Small intestine (tissue), 7 donors: ENCODE data around the gene HSPG2. TPM values are rescaled to one million over a fixed set of nuclear protein-coding genes. Genes with fewer than 3 reads are reported as not detected.

ENCODE experiments used
- DNase-seq, 2 donors: peaks; one replicate each; pipeline versions ENCODE4 v3.0.0 to v3.0.0-alpha.2; 2013
- FAIRE-seq: peaks from 2 replicates; lab custom pipeline; 2012; peaks lifted over from hg19 to GRCh38; lab: Jason Lieb, UNC
- H3K27ac ChIP-seq, 3 donors: one replicate each; pipeline ENCODE4 v1.5.1; 2013; ENCODE audit warnings: low read length in 2 of 3, mild to moderate bottlenecking in 2 of 3, control low read depth in 1 of 3, inconsistent platforms in 1 of 3, low read depth in 1 of 3, moderate library complexity in 1 of 3
- H3K27me3 ChIP-seq, 3 donors: one replicate each; pipeline ENCODE4 v1.6.1; 2013; ENCODE audit warnings: low read length in 3 of 3, inconsistent platforms in 1 of 3; ENCODE audit not compliant: control insufficient read depth in 3 of 3, insufficient read depth in 3 of 3
- H3K36me3 ChIP-seq, 3 donors: one replicate each; pipeline ENCODE4 v1.6.1; 2013; ENCODE audit warnings: low read length in 3 of 3, inconsistent platforms in 1 of 3, low read depth in 1 of 3, mild to moderate bottlenecking in 1 of 3, moderate library complexity in 1 of 3; ENCODE audit not compliant: control insufficient read depth in 3 of 3, insufficient read depth in 2 of 3
- H3K4me1 ChIP-seq, 3 donors: one replicate each; pipeline ENCODE4 v1.6.1; 2013; ENCODE audit warnings: low read length in 2 of 3, inconsistent platforms in 1 of 3, low read depth in 1 of 3, mild to moderate bottlenecking in 1 of 3, moderate library complexity in 1 of 3; ENCODE audit not compliant: control insufficient read depth in 3 of 3, insufficient read depth in 2 of 3
- H3K4me3 ChIP-seq, 3 donors: one replicate each; pipeline ENCODE4 v1.5.1; 2013; ENCODE audit warnings: low read length in 3 of 3, control low read depth in 1 of 3, inconsistent platforms in 1 of 3, low read depth in 1 of 3, mild to moderate bottlenecking in 1 of 3, moderate library complexity in 1 of 3
- H3K9me3 ChIP-seq, 2 donors: one replicate each; pipeline ENCODE4 v1.6.1; 2013; ENCODE audit warnings: low read depth in 1 of 2, low read length in 1 of 2; ENCODE audit not compliant: control insufficient read depth in 2 of 2, insufficient read depth in 1 of 2
- WGBS, 3 donors: extraction: QIAGEN DNeasy Blood & Tissue Kit; methylation state at CpG; one replicate each; pipeline ENCODE4 v1.1.7; 2013; 5-methylcytosine and 5-hydroxymethylcytosine counted together
- polyA plus RNA-seq, 4 donors: library from polyadenylated mRNA; stranded (reverse) in 3 of 4; unstranded in 1 of 4; fragments of 200-250 nt in 3 of 4; fragments of 120-200 nt in 1 of 4; gene quantifications; one replicate each; pipeline versions ENCODE4 v1.2.1 to v1.2.3, GENCODE V29; 2013
- donor health status: healthy with polysubstance abuse.
- donor health status: control.
- donor health status: control.
- donor health status: Bipolar disorder and iron deficiency.
- donor health status: healthy.

Gene HSPG2
- polyA plus RNA-seq, 4 donors, result 3.6 to 82.3 (median 36.3) TPM

DNA sequence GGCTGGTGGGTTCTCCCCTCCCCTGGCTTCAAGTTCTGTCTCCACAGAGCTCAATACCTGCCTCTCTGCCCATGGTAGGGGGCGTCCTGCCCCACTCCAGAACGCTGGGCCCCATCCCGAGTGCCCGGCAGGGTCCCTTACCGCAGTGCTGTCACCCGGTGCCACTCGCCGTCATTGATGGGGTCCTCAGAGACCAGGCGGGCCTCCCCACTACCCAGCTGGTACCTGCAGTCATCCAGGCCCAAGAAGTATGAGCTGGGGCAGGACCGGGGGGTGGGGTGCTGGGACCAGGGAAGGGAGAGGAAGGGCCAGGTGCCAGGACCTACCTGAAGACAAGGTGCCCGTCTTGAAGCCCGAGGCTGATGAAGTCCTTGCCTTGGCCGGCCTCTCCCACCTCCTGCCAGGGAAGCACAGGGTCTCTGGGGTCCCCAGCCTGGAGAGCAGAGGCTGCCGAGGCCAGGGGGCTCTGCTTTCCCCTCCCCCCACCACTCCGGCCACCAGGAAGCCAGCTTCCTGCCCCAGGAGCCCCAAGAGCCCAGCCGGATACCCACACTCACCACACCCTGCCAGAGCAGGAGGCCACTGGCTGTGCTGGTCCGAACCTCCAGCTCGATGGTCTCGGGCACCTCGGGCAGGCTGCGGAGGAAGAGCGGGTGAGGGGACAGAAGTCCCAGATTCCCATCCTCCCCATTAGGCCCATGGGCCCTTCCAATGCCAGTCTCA is 113.0 kb downstream of the HSPG2 start:
- H3K27ac ChIP-seq, result no peak overlapping the region
- DNase-seq, result no peak

DNA sequence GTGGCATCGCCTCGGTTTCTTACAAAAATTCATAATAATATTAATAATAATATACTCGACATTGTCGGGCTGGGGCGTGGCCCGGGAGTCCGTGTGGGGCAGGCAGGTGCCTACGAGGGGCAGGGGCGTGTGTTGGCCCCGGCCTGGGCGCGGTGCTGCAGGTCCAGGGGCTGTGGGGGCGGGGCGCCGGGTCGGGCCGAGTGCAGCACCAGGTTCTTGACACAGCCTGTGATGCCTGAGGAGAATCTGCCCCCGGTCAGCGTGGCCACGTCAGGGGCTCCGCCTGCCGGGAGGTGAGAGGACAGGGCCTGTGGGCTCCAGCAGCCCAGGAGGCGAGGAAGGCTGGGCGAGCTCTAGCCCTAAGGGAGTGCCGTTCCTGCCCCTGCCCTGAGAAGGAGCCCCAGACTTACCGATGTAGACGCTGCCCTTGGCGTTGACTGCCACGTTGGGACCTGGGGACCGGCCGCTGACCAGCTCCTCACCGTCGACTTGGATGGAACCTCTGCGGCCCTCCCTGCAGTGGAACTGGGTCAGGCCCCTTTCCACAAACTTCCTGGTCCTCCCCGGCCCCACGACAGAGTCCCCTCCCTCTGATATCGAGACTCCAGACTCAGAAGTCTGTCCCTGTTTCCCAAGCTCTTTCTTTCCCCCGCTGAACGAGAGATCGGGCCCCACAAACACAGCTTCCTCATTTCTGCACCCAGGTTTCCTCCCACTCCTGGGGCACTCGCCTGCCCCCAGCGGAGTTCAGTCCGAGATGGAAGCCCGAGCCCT is 113.7 kb downstream of the HSPG2 start:
- FAIRE-seq, result no peak
- Histone ChIP-seq H3K4me3 (no peak overlapping the region), H3K4me1 (peaks cover 0 to 2% (median 0%) of the 10 kb centered on the region in 3 donors), H3K27me3 (no peaks in the 10 kb centered on the region), H3K36me3 (peaks cover 4 to 70% (median 10%) of the 10 kb centered on the region in 3 donors), H3K9me3 (no peaks in the 10 kb centered on the region), H3K27ac (no peak overlapping the region)
- WGBS, 3 donors, result 77 to 82% (median 81%) methylated on average over 37 to 44 of the region's 44 CpGs
- DNase-seq, result no peak

More for the DNA sequence above, 113.0 kb downstream of the HSPG2 start:
- peaks cover 4 to 78% (median 14%) of the 10 kb centered on the region in 3 donors for H3K36me3 ChIP-seq
- WGBS, 3 donors, result 85 to 94% (median 88%) methylated on average over 18 to 22 of the region's 22 CpGs
- H3K4me1 ChIP-seq, result no peaks in the 10 kb centered on the region
- FAIRE-seq, result no peak
- no peak overlapping the region for H3K4me3 ChIP-seq
- H3K27me3 ChIP-seq, result no peaks in the 10 kb centered on the region
- H3K9me3 ChIP-seq, result no peaks in the 10 kb centered on the region

DNA sequence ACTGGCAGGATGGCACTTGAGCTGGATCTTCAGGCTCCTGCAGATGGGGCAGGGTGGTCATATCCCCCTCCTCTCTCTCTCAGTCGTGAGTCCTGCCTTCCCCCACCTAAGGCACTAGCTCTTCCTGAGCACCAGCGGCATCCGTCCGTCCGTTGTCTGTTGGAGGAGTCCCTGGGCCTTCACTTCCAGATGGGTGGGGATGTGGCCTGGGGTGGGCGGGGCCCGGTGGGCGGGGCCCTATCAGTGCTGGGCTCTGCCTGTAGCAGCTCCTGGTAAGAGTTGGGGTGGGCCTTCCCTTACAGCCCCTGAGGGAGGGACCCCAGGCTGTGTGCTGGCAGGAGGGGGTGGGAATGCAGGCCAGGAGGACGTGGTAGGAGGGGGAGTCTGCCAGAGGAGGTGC is 114.8 kb downstream of the HSPG2 start:
- H3K9me3 ChIP-seq, result no peaks in the 10 kb centered on the region
- H3K4me1 ChIP-seq, result peaks cover 0 to 4% (median 0%) of the 10 kb centered on the region in 3 donors
- DNase-seq (no peak), FAIRE-seq (no peak)
- H3K4me3 ChIP-seq, result no peak overlapping the region
- H3K27me3 ChIP-seq, result no peaks in the 10 kb centered on the region
- H3K36me3 ChIP-seq, result peaks cover 4 to 60% (median 5%) of the 10 kb centered on the region in 3 donors
- H3K27ac ChIP-seq, result no peak overlapping the region
- 60 to 83% (median 69%) methylated on average over 9 of the region's 9 CpGs for WGBS, 3 donors

DNA sequence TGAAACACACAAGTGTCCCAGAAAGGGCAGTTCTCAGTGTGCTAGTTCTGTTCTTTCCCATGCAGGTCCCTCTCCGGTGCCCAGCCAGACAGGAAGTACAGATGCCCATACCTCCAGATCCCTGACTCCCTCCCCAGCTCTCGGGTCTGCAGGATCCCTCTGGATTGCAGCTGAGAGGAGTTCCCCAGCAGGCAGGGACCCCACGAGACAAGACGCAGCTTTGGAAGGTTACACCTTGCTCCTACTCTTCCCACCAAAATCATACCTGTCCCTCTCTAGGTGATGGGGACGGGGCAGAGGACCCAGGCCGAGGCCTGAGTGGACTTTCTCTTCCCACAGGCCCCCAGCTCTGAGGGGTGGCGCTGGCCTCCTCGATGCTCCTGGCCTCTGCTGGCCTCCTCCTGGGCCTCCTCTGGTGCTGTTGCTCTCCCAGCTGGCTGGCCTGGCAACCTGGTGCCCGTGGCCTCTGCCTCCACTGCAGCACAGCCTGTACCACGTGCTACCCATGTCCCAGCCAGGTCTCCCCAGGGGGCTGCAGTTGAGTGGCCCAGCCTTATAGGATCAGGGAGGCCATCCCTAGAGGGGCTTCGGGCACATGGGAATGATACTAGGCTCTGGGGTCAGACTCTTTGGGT is 115.6 kb downstream of the HSPG2 start:
- Histone ChIP-seq H3K4me3 (no peak overlapping the region), H3K9me3 (no peaks in the 10 kb centered on the region), H3K27me3 (no peaks in the 10 kb centered on the region), H3K4me1 (peaks cover 0 to 11% (median 0%) of the 10 kb centered on the region in 3 donors), H3K36me3 (peaks cover 4 to 55% (median 5%) of the 10 kb centered on the region in 3 donors), H3K27ac (no peak overlapping the region)
- 87 to 91% (median 90%) methylated on average over 10 to 11 of the region's 11 CpGs for WGBS, 3 donors
- FAIRE-seq (no peak), DNase-seq (no peak)

DNA sequence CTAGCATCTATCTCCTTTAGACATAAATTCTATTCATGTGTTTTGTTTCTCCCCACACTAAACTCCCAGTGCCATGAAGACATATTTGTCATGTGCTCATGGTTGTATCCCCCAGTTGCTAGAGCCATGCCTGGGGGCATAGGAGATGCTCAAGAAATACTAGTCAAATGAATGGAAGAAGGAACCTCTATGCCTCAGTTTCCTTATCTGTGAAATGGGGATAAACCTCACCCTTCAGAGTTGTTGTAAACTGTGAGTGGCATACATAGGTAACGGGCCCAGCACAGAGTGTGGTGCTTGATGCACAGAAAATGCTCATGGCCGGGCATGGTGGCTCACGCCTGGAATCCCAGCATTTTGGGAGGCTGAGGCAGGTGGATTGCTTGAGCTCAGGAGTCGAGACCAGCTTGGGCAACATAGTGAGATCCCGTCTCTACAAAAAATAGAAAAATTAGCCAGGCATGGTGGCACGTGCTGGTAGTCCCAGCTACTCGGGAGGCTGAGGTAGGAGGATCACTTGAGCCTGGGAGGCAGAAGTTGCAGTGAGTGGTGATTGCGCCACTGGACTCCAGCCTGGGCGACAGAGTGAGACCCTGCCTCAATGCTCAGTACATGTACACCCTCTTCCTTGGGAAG is 116.4 kb downstream of the HSPG2 start:
- Histone ChIP-seq H3K4me1 (peaks cover 0 to 14% (median 0%) of the 10 kb centered on the region in 3 donors), H3K4me3 (no peak overlapping the region), H3K27me3 (no peaks in the 10 kb centered on the region), H3K27ac (no peak overlapping the region), H3K9me3 (no peaks in the 10 kb centered on the region), H3K36me3 (peaks cover 4 to 47% (median 5%) of the 10 kb centered on the region in 3 donors)
- FAIRE-seq (no peak), DNase-seq (no peak)
- 93 to 97% (median 95%) methylated on average over 9 of the region's 9 CpGs for WGBS, 3 donors

DNA sequence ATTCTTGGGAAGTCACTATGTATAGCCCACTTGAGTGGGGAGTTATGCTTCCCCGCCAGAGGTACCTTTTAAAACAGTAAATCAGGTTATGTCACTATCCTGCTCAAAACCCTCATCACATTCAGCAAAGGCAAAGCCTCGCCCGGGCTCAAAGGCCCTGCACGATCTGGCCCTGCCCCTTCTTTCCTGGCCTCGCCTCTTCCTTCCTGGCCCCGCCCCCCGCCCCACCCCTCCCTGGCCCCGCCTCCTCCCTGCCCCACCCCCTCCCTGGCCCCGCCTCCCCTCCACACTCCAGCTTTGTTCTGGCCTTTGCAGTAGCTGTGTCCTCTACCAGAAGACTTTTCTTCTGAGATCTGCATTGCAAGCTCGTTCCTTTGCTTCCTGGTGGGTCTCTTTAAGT is 118.5 kb downstream of the HSPG2 start:
- FAIRE-seq, result no peak
- 11 to 21% (median 19%) methylated on average over 7 to 10 of the region's 10 CpGs for WGBS, 3 donors
- Histone ChIP-seq H3K4me3 (no peak overlapping the region), H3K36me3 (peaks cover 4 to 30% (median 5%) of the 10 kb centered on the region in 3 donors), H3K4me1 (peaks cover 0 to 14% (median 0%) of the 10 kb centered on the region in 3 donors), H3K9me3 (peaks cover 0 to 1% of the 10 kb centered on the region in 2 donors), H3K27me3 (peaks cover 0 to under 1% (median 0%) of the 10 kb centered on the region in 3 donors), H3K27ac (no peak overlapping the region)
- peak; percentile 60 to 81 for DNase-seq

DNA sequence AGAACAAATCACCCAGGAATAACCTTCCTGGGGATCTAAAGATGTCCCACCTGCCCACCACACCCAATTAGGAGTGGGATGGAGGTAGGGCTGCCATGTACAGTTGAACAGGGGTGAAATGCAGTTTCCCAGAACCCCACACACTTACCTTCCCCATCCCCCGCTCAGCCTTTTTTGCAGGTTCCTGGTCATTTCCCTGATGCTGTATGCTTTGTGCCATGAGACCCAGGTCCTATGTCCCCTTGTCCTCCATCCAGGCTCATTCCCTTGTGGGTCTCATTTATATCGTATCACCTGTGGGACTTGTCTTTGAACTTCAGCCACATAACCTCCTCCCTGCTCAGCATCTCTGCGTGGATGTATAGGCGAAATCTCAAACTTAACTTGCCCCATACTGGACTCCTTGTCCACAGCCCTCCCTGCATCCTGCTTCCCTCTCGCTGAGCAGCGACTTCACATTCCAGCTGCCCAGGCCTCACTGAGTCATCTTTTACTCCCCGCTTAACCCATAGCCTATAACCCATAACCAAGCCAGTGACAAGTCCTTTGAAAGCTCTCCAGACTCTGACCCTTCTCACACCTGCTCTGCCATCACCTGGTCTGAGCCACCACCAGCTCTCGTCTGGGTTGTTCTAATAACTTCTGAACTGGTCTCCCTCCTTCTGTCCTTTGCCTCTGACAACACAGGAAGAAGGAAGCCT is 120.4 kb downstream of the HSPG2 start:
- no peak for FAIRE-seq
- 39 to 69% (median 58%) methylated on average over 8 of the region's 8 CpGs for whole genome bisulfite sequencing, 3 donors

More for the DNA sequence above, 120.4 kb downstream of the HSPG2 start:
- Histone ChIP-seq H3K9me3 (peaks cover 0 to 3% of the 10 kb centered on the region in 2 donors), H3K27ac (no peak overlapping the region), H3K4me1 (peaks cover 0 to 14% (median 0%) of the 10 kb centered on the region in 3 donors), H3K27me3 (peaks cover 0 to 2% (median 0%) of the 10 kb centered on the region in 3 donors), H3K4me3 (no peak overlapping the region), H3K36me3 (peaks cover 0 to 11% (median 0%) of the 10 kb centered on the region in 3 donors)
- peak; percentile 60 to 69 for DNase-seq
